Endothelial cell of umbilical vein (primary cell): ENCODE results near the gene PAIP2B.

Source experiments
- EZH2 ChIP-seq: IDR thresholded peaks from 2 replicates; pipeline ENCODE4 v1.6.1; 2012; ENCODE audit warnings: borderline replicate concordance, low read depth, mild to moderate bottlenecking, moderate library complexity, low read length, inconsistent platforms; ENCODE audit not compliant: severe bottlenecking
- POLR2A ChIP-seq: IDR thresholded peaks from 2 replicates; pipeline ENCODE4 v1.6.1; 2012; ENCODE audit warnings: low read depth, mild to moderate bottlenecking, control low read depth, low read length

- TF ChIP-seq POLR2A (no peak), EZH2 (no peak)
Measured at GRCh38 chr2:71238089-71238488, 11.2 kb upstream of the PAIP2B start.
